ENCODE results near the gene RAC3.

DNA sequence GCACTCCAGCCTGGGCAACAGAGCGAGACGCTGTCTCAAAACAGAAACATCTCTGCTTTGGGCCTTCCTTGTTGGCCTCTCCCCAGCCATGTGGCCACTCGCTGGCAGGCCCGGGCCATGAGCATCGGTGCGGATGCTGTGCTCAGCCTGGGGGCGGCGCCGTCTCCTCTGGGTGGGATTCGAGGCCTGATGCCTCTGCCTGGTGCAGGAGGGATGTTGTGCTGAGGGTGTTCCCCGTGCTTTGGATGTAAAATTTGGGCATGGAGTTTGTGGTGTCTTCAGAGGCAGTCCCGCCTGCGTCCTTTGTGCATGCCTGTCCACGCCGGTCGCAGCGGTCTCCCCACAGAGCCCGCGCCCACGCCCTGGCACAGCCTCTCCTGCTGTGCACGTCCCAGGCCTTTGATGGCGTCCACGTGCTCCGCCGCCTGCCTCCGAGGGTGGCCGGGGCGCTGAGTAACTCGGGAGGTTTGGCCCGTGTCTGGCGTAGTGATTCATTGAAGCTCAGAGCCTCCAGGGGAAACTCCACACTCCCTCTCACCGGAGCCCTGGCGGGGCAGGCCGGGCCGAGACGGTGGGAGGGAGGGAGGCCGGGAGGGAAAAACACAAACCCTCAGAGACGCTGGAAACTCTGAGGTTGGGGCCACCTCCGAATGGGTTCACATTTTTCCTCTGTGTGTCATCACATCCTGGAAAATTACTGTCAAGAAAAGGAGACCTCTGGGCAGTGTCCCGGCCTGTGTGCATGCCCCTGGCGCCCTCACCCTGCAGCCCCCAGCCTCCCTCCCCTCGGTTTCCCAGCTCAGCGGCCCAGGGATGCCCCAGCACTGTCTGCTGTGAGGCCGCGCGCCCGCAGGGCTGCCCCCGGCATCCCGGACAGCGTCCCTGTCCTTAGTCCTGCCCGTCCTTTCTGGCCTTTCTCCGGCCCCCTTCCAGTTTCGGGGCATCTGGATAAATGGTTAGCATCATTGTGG, 27.8 kb upstream of the RAC3 start:
- TF ChIP-seq CTCF (IDR thresholded peaks at IDR 0.05) (no peak), POLR2AphosphoS5 (IDR thresholded peaks at IDR 0.05) (peak in 2 of 3 donors; percentile 83 to 88)
